K562 treated with DMSO at 1 percent for 24 hours (cell line): ENCODE data around the gene BSPH1. TPM values are rescaled to one million over a fixed set of nuclear protein-coding genes. Genes with fewer than 3 reads are reported as not detected.

Experiments
- total RNA-seq: library from RNA; unstranded; fragments of 300-600 nt; gene quantifications from 2 replicates; pipeline ENCODE4 v1.2.3, GENCODE V29; 2022; ENCODE audit warnings: low read depth; ENCODE audit not compliant: insufficient read depth

BSPH1 gene, protein sequence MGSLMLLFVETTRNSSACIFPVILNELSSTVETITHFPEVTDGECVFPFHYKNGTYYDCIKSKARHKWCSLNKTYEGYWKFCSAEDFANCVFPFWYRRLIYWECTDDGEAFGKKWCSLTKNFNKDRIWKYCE
- total RNA-seq, result not detected in 2 replicates

DNA sequence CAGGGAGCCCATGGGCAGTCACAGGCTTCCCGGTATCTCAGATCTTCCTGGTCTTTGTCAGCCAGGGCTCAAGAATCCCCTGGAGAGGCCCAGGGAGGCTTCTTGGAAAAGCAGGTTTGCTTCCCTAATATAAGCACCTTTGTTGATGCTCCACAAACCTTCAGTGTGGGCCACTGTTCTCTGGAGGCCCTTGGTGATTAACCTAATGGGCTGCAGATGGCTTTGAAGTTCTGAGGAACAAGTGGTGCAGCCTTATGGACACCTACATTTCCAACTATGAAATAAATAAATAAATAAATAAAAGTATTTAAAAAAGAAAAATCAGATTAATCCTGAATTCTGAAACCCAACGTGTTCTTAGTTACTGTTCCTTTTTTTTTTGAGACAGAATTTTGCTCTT lies at the start of gene BSPH1:
Gene BSPH1, minus strand, starts transcription at position 101 of the 400 bp plus-strand sequence. Its CDS starts 89 bp downstream, at position 12.

DNA sequence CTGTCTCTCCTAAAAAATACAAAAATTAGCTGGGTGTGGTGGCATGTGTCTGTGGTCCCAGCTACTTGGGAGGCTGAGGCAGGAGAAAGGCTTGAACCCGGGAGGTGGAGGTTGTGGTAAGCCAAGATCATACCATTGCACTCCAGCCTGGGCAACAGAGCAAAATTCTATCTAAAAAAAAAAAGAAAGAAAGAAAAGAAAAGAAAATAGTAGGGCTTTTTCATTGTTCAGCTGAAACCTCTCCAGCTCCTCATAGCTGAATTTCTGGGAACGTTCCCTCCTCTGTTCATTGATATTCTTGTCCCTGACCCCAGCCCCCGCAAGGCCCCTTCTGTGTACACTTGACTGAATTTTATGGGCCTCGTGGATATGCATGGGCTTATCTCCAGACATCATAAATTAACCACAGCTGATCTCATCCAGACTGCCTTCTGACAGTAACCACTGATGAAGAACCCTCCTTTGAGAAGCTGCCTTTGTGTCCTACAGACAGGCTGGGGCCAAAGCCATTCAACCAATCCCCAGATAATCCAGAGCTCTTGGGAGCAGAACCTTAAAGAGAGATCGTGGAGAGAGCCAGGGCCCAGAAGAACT lies 2.3 kb upstream of the BSPH1 start, which contains the start of gene ELSPBP1:
Gene ELSPBP1, plus strand, starts transcription at position 424 of the 594 bp plus-strand sequence. CDS start 14,036 bp downstream, outside the sequence.

Other genes with a start within 250 kb of the BSPH1 start
- 1,097 and 1,125 TPM in 2 replicates for gene NOP53, start 246.6 kb downstream of the BSPH1 start, total RNA-seq
- 118 and 139 TPM in 2 replicates for gene SELENOW, start 213.5 kb downstream of the BSPH1 start, total RNA-seq
- gene TPRX1, start 187.6 kb downstream of the BSPH1 start, total RNA-seq, result not detected in 2 replicates
- gene CRX, start 170.2 kb downstream of the BSPH1 start, total RNA-seq, result not detected in 2 replicates
- not detected in 2 replicates for gene TPRX2, start 132.9 kb downstream of the BSPH1 start, total RNA-seq
- 0.13 TPM in 1 of 2 replicates, not detected in the other for gene SULT2A1, start 105.9 kb downstream of the BSPH1 start, total RNA-seq
- 1.3 TPM in 1 of 2 replicates, not detected in the other for gene ELSPBP1, start 2.5 kb upstream of the BSPH1 start, total RNA-seq
- not detected in 2 replicates for gene CABP5, start 51.9 kb upstream of the BSPH1 start, total RNA-seq
- gene PLA2G4C, start 118.6 kb upstream of the BSPH1 start, total RNA-seq, result 4.3 and 6.4 TPM in 2 replicates
- gene LIG1, start 178.2 kb upstream of the BSPH1 start, total RNA-seq, result 82.4 and 93.0 TPM in 2 replicates
- gene ZSWIM9, start 178.5 kb upstream of the BSPH1 start, total RNA-seq, result 8.7 and 9.3 TPM in 2 replicates